ENCODE measurements around the gene AMFR.

AMFR gene

DNA sequence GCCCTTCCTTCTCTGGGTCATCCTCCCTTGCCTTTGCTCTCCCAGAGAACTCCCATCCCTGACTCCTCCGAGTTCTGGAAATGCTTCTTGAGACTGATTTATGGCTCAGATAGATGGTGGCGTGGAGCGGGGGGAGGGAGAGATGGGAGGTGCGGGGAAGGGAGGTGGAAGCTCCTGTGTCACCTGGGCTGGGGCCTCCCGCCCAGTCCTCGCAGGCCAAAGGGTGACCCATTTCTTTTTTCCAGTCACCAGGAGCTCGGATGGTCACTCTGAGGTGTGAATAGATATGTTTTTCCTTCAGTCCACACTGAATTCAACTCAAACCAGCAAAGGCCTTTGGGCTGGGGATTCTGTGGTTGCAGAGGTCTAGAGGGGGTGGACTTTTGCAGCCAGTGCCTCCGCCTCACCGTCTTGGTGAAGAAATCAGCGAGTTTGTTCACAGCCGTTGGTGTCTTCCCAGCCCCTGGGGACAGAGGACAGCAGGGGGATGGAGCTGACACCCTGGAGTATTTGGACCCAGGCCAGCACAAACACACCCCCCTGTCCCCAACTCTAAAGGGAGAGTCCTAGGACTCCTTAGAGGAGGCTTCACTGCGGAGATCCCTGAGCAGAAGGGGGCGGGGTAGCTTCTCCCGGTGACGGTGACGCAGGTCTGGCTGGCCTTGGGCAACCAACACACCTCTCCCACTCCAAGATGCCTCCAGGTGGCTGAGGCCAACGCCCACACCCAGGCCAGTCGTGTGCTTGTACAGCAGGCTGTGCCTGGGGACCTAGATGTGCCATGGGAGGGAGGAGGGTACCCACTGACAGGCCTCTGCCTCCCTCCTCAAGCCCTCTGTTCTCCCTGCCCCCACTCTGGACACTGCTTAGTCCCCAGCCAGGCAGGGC, 80.6 kb downstream of the AMFR start:
- DNase-seq (ENCODE audit: low read depth in 1 of 2, low spot score in 1 of 2), result no peak
- TF ChIP-seq JUND (IDR thresholded peaks at IDR 0.05; ENCODE audit: low read depth), result no peak

DNA sequence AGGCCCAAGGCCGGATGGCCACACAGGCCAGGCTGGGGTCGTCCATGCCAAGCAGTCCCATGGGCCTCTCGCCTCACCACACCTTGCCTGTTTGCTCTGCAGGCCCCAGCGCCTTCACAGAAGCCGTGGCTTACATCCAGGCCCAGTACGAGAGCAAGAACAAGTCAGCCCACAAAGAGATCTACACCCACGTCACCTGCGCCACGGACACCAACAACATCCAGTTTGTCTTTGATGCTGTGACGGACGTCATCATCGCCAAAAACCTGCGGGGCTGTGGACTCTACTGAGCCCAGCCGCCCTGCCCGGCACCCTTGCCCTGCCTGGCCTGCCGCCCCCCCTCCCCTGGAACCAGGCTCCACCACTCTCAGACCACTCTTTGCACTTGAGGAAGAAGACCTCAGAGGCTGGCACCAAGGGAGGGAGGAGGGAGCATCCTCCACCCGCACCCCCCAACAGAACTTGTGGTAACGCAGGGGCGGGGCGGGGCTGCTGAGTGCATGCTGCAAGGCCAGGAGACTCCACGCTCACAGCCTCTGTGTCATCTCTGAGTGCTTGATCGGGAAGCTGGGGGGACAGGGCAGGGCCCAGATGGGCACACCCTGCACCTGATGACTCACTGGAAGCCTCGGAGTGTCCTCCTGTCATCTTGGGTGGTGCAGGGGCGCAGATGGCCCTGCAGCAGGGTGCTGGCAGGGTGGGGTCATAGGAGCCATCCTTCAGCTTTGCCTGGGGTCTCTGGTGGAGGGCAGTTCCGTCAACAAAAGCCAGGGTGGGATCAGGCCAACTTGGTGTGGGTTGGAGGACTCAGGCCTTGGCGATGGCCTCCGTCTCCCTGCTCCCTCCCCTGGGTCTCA, 81.5 kb downstream of the AMFR start:
- in situ Hi-C loops (cut with HindIII; ENCODE audit: low pct_unique_long_range_greater_than_20kb, low sequenced_read_pairs), result no loop called here
- TF ChIP-seq JUND (IDR thresholded peaks at IDR 0.05; ENCODE audit: low read depth), result no peak
- no peak for DNase-seq (ENCODE audit: low read depth in 1 of 2, low spot score in 1 of 2)

More for the DNA sequence above, 80.6 kb downstream of the AMFR start:
- in situ Hi-C loops (cut with HindIII; ENCODE audit: low pct_unique_long_range_greater_than_20kb, low sequenced_read_pairs), result no loop called here

DNA sequence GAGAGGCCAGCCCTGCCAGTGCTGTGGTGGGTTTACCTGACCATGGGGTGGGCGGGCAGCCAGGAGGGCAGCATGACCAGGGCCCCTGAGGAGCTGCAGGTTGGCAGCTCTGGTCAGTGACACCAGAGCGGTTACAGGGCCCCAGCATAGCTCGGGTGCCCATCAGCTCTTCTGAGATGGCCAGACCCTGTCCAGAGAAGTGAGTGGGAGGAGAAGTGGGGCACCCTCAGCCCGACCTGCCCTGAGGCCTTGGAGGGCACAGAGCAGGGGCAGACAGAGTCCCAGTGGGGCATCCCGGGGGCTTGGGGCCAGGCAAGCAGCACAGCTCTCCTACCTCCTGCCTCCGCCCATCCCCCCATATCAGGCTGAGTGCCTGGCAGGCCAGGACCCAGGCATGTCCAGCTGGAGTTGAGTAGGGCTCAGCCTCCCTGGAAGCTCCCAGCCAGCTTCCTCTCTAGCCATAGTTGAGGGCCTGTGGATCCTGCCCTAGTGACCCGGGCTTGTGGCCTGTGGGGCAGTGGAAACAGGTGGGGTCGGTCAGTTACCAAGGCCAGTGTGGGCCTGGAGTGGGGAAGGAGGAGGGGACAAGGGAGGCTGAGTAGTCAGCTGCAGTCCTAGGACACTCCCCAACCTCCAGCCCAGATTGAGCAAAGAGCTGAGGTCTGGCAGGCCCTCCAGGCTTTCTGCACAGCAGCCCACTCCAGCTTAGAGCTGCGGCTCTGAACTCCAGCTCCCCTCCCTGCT, 83.5 kb downstream of the AMFR start:
- DNase-seq (ENCODE audit: low read depth in 1 of 2, low spot score in 1 of 2), result no peak
- in situ Hi-C loops (cut with HindIII; ENCODE audit: low pct_unique_long_range_greater_than_20kb, low sequenced_read_pairs), result no loop called here
- no peak for TF ChIP-seq JUND (IDR thresholded peaks at IDR 0.05; ENCODE audit: low read depth)

DNA sequence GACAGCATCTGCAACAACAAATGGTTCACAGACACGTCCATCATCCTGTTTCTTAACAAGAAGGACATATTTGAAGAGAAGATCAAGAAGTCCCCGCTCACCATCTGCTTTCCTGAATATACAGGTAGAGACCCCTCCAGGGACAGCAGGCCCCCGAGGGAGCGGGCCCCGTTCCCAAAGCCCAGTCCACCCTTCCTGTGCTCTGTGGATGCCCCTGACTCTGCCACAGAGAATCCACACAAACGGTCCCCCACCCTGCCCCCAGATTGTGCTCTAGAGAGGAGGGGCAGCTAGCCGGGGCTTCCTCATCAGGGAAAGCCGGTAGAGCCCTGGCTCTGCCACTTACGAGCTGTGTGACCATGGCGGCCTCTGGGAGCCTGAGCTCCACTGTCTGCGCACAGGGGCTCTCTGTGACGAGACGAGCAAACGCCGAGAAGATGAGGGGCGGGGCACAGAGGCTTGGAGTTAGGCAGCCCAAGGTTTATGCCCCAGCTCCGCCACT, 84.4 kb downstream of the AMFR start:
- in situ Hi-C loops (cut with HindIII; ENCODE audit: low pct_unique_long_range_greater_than_20kb, low sequenced_read_pairs), result no loop called here
- no peak for DNase-seq (ENCODE audit: low read depth in 1 of 2, low spot score in 1 of 2)

DNA sequence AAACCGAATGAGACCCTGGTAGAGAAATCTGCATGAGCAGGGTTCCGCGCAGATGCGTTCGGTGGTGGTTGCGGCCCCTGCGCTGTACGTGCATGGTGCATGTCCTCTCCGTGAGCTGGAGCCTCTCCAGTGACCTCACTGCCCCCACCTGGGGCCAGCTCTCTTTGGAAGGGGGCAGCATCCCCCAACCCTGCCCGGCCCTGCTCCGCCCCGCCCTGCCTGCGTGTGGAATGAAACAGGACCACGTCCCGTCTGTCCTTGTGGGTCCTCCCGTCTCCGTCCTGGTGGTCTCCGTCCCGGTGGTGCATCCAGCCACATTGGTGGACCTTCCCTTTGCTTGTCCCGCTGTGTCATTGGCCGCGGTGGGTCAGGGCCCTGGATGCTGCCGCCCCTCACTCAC, 84.9 kb downstream of the AMFR start:
- no peak for TF ChIP-seq JUND (IDR thresholded peaks at IDR 0.05; ENCODE audit: low read depth)
- DNase-seq (ENCODE audit: low read depth in 1 of 2, low spot score in 1 of 2), result no peak
- in situ Hi-C loops (cut with HindIII; ENCODE audit: low pct_unique_long_range_greater_than_20kb, low sequenced_read_pairs), result no loop called here

More for the DNA sequence above, 84.4 kb downstream of the AMFR start:
- no peak for TF ChIP-seq JUND (IDR thresholded peaks at IDR 0.05; ENCODE audit: low read depth)

DNA sequence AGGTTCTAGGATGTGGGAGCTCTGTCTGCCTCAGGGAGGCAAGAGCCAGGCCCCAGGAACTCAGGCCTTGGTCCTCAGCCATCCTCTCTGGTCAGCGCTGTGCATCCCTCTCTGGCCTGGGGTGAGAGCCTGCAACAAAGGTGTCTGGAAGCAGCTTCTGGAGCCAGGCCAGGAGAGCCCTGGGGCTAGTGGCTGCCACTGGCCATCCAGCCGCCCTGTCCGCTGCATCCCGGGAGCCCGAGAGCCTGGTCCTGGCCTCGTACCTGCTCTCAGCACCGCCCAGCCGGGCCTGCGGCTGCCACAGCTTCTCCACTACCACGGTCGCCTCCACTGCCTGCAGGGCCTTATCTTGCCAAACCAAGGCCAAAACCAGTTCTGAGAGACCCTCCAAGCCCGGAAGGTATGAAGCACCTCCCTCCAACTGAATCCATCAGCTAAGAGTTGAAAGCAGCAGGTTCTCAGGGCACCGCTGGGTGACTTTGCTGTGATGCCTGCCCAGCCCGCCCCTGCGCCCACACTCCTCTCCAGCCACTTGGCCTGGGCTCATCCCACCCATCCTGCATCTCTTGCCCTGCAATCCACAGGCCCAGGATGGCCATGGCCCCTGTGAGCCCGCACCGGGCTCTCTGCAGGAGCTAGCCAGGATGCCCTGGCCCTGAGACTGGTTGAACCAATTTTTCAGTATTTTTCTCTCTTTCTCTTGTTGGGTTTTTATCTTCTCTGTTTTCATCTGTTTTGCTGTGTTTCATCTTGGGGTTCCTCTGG, 85.7 kb downstream of the AMFR start:
- TF ChIP-seq JUND (IDR thresholded peaks at IDR 0.05; ENCODE audit: low read depth), result no peak
- no peak for DNase-seq (ENCODE audit: low read depth in 1 of 2, low spot score in 1 of 2)
- in situ Hi-C loops (cut with HindIII; ENCODE audit: low pct_unique_long_range_greater_than_20kb, low sequenced_read_pairs), result no loop called here

DNA sequence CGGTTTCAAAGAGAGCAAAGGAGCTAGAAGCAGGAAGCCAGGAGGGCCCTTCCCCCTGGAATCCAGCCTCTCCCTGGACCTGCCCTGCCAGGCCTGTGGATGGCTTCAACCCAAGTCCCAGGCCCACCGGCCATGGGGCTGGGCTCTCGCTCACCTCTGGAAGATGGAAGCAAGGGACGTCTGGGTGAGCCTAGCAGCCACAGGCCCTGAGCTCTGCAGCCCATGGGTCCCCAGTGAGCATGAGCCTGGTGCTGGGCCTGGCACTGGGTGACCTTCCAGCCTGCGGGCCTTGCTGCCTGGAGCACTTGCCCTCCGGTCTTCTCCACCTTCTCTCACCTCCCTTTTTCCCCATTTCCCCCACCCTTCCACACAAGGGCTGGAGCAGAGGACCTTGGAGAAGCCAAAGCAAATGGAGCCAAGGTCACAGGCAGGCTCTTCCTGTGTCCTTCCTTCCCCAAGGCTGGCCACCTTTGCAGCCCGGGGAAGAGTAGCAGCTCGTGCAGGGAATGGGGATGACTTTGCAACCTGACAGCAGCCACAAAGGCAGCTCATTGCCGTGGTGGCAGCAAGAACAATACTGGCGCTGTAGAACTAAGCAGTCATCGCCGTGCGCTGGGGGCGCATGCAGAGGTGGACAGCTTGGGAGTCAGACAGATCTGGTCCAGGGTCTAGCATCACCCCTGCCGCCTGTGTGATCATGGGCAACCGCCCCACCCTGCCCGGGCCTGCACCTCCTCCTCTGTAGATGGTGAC, 86.6 kb downstream of the AMFR start:
- TF ChIP-seq JUND (IDR thresholded peaks at IDR 0.05; ENCODE audit: low read depth), result no peak
- DNase-seq (ENCODE audit: low read depth in 1 of 2, low spot score in 1 of 2), result no peak

DNA sequence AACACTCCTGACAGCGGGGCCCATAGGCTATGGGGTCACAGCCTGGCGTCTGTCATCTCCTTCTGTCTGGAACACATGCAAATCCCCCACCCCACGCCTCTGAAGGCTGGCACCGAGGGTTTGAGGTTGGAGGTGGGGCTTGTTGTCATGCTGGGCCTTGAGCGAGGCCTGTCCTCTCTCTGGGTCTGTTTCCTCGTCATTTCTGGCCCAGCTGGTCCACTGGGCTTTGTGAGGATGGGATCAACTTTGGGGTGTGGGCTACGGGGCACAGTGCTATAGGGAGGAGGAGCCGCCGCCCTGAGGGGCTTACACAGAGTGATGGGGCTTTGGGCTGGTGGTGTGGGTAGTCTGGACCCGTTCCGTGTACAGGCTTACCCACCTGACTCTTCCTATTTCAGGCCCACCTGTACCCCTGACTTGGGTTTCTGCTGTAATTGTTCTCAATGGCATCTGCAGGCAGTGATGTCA, 87.5 kb downstream of the AMFR start:
- no peak for TF ChIP-seq JUND (IDR thresholded peaks at IDR 0.05; ENCODE audit: low read depth)
- DNase-seq (ENCODE audit: low read depth in 1 of 2, low spot score in 1 of 2), result no peak
- in situ Hi-C loops (cut with HindIII; ENCODE audit: low pct_unique_long_range_greater_than_20kb, low sequenced_read_pairs), result no loop called here

More for the DNA sequence above, 86.6 kb downstream of the AMFR start:
- in situ Hi-C loops (cut with HindIII; ENCODE audit: low pct_unique_long_range_greater_than_20kb, low sequenced_read_pairs), result no loop called here

DNA sequence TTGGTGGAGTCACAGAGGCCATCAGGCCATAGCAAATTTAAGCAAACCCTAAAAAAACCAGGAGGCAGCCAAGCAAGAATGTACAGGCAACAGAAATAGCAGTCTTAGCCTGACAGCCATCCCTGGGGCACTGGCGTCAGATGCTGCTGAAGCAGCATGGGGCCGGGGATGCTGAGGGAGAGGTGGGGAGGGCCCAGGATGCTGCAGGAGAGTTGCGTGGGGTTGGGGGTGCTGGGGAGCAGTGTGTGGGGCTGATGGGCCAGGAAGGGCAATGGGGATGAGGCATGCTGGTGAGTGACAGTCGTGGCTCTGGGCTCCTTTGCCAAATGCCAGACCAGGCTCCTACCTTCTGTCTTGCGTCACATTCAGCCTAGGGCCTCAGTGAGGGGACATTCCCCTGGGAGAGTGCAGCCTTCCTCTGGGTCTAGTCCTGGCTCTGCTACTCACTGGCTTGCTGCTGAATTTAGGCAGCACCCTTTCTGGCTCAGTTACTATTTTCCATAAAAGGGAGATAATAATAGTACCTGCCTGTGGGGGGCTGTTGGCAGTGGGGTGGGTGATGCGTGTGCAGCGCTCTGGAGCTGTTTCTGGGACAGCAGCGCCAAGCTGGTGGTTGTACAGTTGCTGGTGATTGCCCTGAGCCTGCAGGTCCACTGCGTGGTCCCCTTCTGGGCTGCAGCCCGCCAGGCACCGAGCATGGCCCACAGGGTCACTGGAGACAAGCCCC, 88.1 kb downstream of the AMFR start:
- in situ Hi-C loops (cut with HindIII; ENCODE audit: low pct_unique_long_range_greater_than_20kb, low sequenced_read_pairs), result no loop called here
- no peak for TF ChIP-seq JUND (IDR thresholded peaks at IDR 0.05; ENCODE audit: low read depth)
- no peak for DNase-seq (ENCODE audit: low read depth in 1 of 2, low spot score in 1 of 2)

DNA sequence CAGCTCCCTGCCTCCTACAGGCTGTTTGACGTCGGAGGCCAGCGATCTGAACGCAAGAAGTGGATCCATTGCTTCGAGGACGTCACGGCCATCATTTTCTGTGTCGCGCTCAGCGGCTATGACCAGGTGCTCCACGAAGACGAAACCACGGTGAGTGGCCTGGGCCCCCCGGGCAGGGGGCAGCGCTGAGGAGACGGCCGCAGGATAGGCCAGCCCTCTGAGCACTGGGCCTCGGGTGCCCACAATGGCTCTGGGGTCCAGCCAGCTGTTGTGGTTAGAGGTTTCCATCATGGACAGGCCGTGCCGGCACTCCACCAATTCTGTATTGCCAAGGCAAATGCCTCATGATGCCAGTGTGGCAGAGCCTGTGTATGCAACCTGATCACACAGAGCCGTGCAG, 88.6 kb downstream of the AMFR start:
- DNase-seq (ENCODE audit: low read depth in 1 of 2, low spot score in 1 of 2), result no peak
- in situ Hi-C loops (cut with HindIII; ENCODE audit: low pct_unique_long_range_greater_than_20kb, low sequenced_read_pairs), result no loop called here
- no peak for TF ChIP-seq JUND (IDR thresholded peaks at IDR 0.05; ENCODE audit: low read depth)

Data from T47D (cell line).